Brain pericyte (primary cell): ENCODE results near the gene NANOG.
"Not testable (repeated sequence)": the region's sequence is repeated elsewhere in the genome, so short reads cannot be mapped to it uniquely, and the experiment has no call there.

ENCODE experiments used
- DNase-seq: peaks from one replicate; pipeline ENCODE4 v3.0.0-alpha.2; 2012; ENCODE audit warnings: low read depth, low spot score

NANOG gene

GRCh38 chr12:7801460-7801859, 12.3 kb downstream of the NANOG start:
- no peak for DNase-seq

- DNase-seq, result not testable (repeated sequence)
These were observed 17.1 kb downstream of the NANOG start for GRCh38 chr12:7806319-7806718.

GRCh38 chr12:7806863-7807487, 17.8 kb downstream of the NANOG start:
- DNase-seq, result peak; percentile 50

GRCh38 chr12:7825754-7826153, 36.6 kb downstream of the NANOG start:
- not testable (repeated sequence) for DNase-seq

- DNase-seq, result not testable (repeated sequence)
These were observed 40.5 kb downstream of the NANOG start for GRCh38 chr12:7829737-7830136.

- no peak for DNase-seq
These were observed 43.0 kb downstream of the NANOG start for GRCh38 chr12:7832059-7832696.

- DNase-seq, result not testable (repeated sequence)
These were observed 44.0 kb downstream of the NANOG start for GRCh38 chr12:7833201-7833600.

GRCh38 chr12:7833831-7834230, 44.6 kb downstream of the NANOG start:
- no peak for DNase-seq

- no peak for DNase-seq
These were observed 45.5 kb downstream of the NANOG start for GRCh38 chr12:7834701-7835100.

GRCh38 chr12:7835116-7835515, 45.9 kb downstream of the NANOG start:
- no peak for DNase-seq

- DNase-seq, result no peak
These were observed 46.6 kb downstream of the NANOG start for GRCh38 chr12:7835766-7836165.

GRCh38 chr12:7837366-7837765, 48.2 kb downstream of the NANOG start:
- no peak for DNase-seq

GRCh38 chr12:7839226-7839625, 50.0 kb downstream of the NANOG start:
- not testable (repeated sequence) for DNase-seq

GRCh38 chr12:7839848-7840247, 50.6 kb downstream of the NANOG start:
- not testable (repeated sequence) for DNase-seq

- DNase-seq, result not testable (repeated sequence)
These were observed 53.2 kb downstream of the NANOG start for GRCh38 chr12:7842444-7842843.

- not testable (repeated sequence) for DNase-seq
These were observed 53.9 kb downstream of the NANOG start for GRCh38 chr12:7843149-7843548.

- not testable (repeated sequence) for DNase-seq
These were observed 54.4 kb downstream of the NANOG start for GRCh38 chr12:7843583-7843982.

- no peak for DNase-seq
These were observed 54.9 kb downstream of the NANOG start for GRCh38 chr12:7844116-7844515.

GRCh38 chr12:7847226-7848097, 58.3 kb downstream of the NANOG start:
- DNase-seq, result not testable (repeated sequence)

GRCh38 chr12:7848098-7848422, 58.9 kb downstream of the NANOG start:
- not testable (repeated sequence) for DNase-seq
